ENCODE data around the gene UQCC2.

Gene UQCC2

DNA sequence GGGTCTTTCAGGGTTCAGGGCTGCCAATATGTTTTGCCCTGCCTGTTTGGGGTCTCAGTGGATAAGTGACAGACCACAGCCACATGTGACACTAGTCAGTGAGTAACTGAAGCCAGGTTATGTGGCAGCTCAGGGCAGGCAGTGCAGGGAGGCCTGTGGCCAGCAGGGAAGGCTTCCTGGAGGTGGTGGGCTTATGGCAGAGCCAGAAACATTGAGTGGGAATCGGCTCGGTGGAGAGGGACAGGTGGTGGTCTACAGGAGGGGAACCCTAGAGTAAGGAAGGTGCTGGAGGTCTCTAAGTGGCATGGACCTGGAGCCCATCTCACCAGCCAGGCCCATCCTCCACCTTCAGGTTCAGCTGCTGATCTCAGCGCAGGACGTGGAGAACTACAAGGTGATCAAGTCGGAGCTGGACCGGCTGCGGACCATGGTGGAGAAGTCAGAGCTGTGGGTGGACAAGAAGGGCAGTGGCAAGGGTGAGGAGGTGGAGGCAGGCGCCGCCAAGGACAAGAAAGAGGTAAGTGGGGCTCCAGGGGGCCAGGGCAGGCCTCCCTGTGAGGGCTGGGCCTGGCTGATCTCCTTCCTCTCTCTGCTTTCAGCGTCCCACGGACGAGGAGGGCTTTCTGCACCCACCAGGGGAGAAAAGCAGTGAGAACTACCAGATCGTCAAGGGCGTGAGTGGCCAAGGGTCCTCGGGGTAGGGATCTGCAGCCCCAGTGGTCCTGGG, 34.9 kb downstream of the UQCC2 start:
- DNase-seq (ENCODE audit: low read depth) = no peak

DNA sequence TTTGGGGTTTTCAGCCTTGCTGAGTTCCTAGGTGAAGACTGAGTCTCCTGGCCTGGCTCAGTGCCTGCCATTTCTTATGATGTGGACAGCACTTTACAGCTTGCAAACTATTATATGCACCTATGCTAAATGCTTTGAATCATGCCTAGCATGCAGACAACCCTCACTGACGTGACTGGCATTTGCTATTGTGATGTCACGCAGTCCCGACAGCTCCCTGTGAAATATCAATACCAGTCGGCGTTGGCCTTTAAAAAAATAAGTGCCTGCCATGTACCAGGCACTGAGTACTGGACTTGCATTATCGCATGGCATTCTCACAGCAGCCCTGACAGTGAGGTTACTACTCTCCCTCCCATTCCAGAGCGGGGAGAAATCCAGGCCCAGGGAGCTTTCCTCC, 35.5 kb downstream of the UQCC2 start:
- no peak for DNase-seq (ENCODE audit: low read depth)

DNA sequence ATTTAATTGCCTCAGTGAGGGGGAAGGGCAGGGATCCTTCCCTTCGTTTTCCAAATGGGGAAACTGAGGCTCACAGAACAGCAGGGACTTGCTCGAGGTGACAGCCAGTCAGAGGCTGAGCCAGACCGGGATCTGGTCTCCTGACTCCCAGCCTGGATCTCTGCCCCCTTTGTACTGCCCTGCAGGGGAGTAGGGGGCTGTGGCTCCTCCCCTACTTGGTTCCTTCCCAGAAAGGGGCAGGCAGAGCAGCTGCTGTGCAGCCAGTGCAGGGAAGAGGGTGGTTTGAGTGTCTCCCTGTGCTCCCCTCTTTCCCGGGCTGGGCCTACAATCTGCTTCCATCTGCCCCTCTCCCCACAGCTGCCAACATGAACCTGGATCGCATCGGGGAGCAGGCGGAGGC, 37.6 kb downstream of the UQCC2 start:
- DNase-seq (ENCODE audit: low read depth) = no peak

DNA sequence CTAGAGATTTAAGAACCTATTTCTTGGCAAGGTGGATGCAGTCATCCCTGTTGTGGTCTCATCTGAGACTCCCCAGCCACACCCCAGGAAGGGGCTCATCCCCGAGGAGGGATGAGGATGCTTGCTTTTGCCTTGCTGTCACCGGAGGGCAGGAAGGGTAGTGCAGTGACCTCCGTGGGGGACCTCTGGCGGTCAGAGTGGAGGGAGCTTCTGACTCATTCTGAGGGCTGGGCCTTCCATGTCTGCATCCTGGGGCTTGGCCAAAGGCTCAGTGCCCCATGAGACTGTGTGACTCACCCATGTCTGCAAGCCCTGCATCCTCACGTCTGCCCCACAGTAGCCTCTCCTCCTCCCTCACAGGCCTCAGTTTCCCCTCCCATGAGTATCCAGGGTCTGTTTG, 38.7 kb downstream of the UQCC2 start:
- DNase-seq (ENCODE audit: low read depth) = no peak

DNA sequence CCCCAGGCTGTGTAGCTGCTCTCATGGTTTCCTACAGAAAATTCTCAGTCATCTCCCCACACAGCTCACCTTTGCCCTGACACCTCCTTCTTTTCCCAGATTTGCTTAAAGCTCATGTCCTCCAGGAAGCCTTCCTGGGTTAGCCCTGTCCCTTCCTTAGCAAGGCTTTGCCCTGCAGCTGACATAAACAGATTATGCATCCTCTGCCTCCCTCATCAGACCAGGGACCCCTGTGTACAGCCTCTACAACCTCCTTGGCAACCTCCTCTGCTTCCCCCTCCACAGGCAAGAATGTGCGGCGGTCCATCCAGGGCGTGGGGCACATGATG, 39.8 kb downstream of the UQCC2 start:
- DNase-seq (ENCODE audit: low read depth) = no peak

DNA sequence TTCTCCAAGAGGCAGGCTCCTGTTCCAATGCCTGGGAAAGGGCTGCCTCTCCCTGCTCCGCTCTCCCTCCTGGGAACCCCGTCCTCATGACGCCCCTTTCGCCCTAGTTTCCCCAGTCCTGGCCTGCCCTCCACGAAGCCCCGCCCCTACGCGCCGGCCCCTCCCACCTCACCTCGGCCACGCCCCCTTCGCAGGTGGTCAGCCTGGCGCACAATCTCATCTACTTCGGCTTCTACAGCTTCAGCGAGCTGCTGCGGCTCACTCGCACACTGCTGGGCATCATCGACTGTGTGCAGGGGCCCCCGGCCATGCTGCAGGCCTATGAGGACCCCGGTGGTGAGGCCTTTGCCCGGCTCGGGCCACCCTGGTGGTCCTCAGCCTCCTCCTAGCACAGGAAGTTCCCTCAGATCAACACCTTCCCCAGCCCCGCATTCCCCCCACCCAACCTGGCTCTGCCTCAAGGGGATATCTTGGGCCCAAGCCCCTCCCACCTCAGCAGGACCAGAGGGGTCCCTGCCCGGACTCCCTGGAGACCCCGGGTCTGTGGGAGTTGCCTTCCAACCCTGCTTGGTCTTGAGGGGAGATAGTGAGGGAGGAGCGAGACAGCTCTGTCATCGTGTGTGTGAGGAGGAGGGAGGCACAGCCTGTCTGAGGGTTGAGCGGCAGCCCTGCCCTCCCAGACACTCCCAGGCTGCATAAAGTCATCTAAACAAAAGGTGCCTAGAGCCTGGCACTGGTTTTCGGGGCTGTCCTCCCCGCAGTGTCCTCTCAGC, 40.3 kb downstream of the UQCC2 start:
- DNase-seq (ENCODE audit: low read depth) = no peak

DNA sequence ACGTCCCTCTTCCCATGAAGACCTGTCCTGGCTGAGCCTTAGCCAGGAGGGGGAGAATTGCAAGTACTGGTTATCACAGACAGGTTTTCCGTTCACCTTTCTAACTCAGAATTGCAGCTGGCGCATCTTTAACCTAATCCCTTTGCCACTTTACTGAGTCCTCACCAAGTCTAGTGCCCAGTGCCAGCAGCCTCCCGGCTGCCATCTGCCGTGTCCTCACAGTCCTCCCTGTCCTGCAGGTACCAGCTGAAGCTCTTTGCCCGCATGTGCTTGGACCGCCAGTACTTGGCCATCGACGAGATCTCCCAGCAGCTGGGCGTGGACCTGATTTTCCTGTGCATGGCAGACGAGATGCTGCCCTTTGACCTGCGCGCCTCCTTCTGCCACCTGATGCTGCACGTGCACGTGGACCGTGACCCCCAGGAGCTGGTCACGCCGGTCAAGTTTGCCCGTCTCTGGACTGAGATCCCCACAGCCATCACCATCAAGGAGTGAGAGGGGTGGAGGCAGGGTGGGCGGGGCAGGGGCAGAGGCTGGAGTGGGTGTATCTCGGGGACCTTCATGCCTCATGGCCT, 41.3 kb downstream of the UQCC2 start:
- no peak for DNase-seq (ENCODE audit: low read depth)

DNA sequence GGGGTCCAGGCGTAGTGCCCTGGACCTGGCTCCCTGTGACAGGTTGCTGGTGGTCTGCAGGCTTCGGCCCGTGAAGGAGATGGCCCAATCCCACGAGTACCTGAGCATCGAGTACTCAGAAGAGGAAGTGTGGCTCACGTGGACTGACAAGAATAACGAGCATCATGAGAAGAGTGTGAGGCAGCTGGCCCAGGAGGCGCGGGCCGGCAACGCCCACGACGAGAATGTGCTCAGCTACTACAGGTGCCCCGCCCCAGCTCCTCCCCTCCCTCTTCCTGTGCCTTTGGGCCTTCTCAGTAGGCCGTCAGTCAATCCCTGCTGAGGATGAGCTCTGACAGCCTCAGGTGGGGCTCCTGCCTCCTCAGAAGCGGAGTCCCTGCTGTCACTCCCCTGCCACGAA, 42.6 kb downstream of the UQCC2 start:
- peak; percentile 59 for DNase-seq (ENCODE audit: low read depth)

DNA sequence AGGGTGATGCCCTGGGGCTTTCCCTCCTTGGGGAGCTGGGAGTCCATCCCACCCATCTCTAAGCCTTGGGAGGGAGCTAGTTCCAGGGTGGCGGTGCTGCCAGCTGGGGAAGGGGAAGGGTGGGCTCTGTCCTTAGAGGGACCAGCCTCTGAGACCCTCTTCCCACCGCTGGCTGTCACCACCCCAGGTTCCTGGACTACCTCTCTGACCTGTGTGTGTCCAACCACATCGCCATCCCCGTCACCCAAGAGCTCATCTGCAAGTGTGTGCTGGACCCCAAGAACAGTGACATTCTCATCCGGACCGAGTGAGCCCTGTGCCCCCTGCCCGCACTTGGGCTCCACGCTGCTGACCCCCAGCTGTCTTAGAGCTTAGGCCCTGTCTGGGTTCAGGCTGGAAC, 43.2 kb downstream of the UQCC2 start:
- no peak for DNase-seq (ENCODE audit: low read depth)

DNA sequence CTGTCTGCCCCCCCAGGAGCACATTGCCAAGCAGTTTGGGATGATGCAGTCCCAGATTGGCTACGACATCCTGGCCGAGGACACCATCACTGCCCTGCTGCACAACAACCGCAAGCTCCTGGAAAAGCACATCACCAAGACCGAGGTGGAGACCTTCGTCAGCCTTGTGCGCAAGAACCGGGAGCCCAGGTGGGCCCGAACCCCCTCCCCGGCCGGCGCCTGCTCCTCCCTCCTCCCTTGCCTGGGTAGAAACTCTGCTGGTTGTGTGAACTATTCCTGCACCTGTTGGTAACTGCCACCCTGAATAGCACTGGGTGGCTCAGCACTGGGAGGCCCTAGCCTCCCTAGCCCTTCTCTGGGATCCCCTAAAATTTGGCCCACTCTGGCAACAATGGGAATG, 43.7 kb downstream of the UQCC2 start:
- DNase-seq (ENCODE audit: low read depth) = no peak

DNA sequence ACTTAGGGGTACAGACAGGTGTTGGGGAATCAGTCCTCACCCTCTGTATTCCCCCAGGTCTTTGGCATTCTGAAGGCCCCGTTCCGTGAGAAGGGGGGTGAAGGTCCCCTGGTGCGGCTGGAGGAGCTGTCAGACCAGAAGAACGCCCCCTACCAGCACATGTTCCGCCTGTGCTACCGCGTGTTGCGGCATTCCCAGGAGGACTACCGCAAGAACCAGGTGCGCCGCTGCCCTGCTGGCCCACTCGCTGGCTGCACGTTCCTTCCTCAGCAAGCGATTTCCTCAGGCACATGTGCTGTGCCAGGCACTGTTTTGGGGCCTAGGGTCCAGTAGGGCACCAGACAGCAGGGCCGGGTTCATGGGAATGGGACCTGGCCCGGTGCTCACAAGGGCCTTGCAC, 44.4 kb downstream of the UQCC2 start:
- no peak for DNase-seq (ENCODE audit: low read depth)

DNA sequence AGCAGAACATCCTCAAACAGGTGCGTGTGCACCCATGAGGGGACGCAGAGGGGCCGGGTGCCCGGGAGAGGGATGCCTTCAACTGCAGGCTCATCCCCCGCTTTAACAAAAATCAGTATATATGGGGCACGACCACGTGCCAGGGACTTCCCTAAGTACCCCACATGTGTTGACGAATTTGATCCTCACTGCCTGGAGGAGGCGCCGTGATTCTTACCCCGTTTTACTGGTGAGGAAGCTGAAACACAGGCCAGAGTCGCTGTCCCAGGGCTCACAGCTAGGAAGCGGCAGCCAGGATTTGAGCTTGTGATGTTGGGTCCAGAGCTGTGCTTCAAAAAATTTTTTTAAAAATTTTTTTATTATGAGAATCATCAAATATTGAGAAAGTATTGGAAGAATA, 45.5 kb downstream of the UQCC2 start:
- no peak for DNase-seq (ENCODE audit: low read depth)

DNA sequence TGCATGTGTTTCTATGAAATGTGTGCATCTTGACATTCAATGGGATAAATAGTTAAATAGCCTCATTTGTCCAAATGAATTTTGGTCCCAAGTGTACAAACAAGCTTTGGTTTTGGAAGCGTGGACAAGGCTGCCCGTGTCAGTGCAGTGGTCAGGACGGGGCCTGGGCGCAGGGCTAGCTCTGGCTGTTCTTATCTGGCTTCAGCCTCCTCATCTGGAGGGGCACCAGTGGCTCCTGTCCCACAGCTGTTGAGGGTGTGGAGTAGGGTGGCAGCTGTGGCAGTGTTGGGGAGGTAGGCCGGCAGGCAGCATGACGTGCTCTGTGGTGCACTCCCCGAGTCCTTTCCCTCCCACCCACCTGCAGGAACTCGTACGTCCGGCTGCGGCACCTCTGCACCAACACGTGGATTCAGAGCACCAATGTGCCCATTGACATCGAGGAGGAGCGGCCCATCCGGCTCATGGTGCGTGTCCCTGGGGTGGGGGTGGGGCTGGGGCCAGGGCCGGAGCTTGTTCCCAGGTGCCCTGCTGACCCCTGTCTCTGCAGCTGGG, 46.9 kb downstream of the UQCC2 start:
- DNase-seq (ENCODE audit: low read depth) = no peak

DNA sequence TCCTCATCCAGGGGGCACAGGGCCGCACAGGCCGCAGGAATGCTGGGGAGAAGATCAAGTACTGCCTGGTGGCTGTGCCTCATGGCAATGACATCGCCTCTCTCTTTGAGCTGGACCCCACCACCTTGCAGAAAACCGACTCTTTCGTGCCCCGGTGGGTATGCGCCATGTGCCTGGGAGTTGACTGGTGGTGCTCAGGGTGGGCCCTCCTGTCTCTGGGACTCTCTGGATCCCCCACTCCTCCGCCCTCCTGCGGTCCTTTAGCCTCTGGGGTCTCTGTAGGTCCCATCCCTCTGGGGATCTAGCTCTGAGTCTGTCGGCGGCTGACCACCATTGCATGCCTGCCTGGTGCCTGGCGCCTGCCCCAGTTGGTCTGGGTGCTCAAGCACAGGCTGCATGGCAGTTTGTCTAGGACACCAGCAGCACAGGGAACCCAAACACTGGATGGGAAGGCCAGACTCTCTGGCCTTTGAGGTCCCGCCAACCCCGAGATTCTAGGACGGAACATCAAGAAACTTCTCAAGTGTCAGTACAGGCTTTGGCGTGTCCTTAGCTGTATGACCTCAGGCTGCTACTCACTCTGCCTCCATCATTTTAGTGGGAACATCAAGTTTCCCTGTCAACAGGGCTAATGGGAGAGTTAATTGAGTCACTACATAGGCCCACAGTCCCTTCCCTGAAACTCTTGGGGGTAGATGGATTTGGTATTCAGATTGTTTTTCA, 47.6 kb downstream of the UQCC2 start:
- DNase-seq (ENCODE audit: low read depth) = no peak

DNA sequence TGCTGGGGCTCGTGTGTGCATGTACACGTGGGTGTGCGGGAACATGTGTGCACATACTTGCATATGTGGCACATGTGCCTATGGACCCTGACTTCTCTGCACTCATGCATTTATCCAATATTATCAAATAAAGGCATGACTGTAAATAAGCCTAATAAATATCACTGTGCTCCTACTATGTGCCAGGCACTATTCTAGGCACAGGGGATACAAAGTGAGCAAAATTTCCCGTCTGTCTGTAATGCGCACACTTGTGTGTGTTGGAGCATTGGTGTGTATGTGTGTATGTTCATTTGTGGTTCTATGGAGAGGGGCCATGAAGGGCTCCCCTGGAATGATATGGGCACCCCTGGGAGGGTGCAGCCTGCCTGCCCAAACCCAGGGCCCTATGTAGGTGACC, 48.5 kb downstream of the UQCC2 start:
- DNase-seq (ENCODE audit: low read depth) = no peak

DNA sequence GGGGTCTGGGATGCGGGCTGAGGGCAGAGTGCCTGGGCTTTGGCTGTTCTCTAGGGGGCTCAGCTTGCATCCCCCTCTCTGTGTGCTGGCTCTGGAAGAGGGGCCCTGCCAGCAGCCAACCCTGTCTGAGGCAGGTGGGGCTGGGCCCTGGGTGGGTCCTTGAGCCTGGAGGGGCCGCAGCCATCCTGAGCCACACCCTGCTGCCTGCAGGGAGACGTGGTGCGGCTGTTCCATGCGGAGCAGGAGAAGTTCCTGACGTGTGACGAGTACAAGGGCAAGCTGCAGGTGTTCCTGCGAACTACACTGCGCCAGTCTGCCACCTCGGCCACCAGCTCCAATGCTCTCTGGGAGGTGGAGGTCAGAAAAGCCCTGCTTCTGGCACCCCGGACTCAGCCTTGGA, 49.2 kb downstream of the UQCC2 start:
- DNase-seq (ENCODE audit: low read depth) = no peak

DNA sequence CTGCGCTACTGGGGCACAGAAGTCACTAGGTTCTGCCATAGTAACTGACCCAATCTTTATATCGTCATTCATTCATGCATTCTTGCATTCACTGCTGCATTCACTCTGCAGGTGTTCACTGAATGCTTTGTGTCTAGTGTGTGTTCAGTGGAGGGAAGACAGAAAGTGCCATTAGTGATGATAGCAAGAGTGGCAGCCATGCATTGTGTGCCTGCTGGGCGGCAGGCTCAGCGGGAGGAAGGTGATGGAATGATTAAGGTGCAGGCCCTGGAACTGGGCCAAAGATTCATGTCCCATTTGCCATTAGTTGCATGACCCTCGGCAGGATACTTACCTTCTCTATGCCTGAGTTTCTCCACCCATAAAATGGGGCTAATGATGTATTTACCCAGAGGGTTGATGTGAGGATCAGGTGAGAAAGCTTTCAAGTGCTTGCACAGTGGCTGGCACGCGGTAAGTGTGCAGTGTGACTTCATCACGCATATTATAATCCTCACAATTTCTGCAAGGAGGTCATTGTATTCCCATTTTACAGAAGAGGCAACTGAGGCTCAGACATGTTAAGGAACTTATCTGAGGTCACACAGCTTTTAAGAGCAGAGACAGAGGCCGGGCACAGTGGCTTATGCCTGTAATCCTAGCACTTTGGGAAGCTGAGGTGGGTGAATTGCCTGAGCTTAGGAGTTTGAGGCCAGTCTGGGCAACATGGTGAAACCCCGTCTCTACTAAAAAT, 50.2 kb downstream of the UQCC2 start:
- no peak for DNase-seq (ENCODE audit: low read depth)

DNA sequence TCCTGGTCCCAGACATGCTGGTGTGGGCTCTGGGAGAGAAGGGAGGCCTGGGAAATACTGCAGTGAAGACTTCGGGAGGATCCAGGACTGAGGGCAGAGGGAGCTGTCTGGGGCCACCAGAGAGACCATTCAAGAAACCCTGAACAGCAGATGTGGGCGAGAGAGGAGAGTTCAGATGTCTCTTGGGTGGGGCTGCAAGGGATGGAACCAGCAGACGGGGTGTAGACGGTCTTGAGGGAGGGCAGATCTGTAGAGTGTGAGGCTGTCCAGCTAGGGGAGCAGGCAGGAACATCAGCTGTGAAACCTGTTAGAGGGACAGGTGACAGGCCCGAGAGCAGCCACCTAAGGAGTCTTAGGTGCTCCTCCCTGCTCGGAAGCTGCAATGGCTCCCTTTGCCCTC, 51.5 kb downstream of the UQCC2 start:
- DNase-seq (ENCODE audit: low read depth) = no peak

DNA sequence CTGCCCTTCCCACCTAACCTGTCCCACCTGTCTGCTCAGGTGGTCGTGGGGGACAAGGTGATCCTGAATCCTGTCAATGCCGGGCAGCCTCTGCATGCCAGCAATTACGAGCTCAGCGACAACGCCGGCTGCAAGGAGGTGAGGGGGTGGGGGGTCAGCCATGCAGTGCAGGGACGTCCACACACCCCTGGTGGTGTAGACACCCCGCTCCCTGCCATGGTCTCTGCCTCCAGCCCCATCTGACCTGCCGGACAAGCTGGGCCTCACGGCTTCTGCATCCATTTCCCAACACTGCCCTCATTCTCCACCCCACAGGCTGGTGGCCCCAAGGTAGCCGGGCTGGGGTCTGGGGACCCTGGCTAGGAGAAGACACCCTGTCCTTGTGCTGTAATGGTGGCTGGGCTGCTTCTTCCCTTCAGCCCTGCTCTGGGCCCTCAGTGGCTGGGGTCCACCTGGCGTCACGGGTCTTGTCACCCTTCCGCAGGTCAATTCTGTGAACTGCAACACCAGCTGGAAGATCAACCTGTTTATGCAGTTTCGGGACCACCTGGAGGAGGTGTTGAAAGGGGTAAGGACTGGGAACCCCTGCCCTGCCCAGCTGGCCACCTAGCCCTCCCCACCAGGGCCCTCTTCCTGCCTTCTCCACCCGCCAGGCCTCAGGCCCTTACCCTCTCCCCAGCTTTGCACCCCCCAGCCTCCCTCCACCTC, 52.4 kb downstream of the UQCC2 start:
- DNase-seq (ENCODE audit: low read depth) = no peak

DNA sequence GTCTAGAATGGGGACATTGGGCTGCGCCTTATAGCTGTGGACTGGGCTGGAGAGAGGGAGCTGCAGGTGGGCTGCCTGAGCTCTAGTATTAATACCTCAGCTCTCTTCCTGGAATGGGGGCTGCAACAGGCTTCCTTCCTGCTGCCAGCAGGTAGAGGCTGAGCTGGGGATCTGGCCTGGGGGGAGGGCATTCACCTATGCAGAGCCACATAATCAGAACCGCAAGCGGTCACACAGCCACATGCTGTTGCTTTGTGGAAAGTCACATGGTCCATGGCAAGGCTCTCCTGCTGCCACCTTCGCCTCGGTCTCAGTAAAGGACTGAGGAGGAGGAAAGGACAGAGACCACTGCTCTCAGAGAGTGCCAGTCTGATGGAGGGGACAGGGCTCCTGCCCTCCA, 54.7 kb downstream of the UQCC2 start:
- DNase-seq (ENCODE audit: low read depth) = no peak

DNA sequence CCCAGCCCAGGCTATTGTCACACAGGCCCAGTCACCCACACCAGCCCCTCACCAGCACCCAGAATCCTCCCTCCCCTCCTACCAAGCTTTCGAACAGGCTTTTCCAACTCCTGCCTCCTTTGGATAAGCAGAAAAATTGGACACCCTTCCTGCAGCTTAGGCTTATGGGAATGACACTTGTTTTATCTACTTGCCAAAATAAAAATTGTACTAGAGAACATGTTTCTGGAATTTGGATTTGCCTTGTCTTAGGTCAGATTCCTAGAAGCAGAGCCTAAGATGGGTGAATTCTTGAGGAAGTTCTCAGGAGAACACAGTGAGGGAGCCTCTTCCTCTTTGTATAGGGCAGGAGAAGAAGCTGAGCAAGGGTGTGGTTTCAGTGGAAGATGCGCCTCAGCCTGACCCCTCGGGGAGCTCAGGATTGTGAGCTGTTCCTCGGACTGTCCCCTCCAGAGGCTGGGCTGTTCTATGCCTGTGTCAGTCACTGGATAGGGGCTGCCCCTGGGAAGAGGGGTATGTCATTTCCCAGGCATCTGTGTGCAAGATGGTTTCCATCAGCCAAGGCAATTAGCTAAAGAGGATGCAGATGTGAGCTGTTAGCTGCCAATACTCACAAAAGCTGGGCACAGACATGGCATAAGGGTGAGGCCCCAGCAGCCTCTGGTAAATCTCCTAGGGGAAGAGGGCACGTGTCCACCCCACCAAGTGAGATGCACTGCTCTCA, 56.5 kb downstream of the UQCC2 start:
- DNase-seq (ENCODE audit: low read depth) = no peak
